PC-9 (cell line): ENCODE measurements around the gene SNX9. TPM values are rescaled to one million over a fixed set of nuclear protein-coding genes. Genes with fewer than 3 reads are reported as not detected.

Experiments
- BruUV-seq: library from RNA; stranded (reverse); fragments of 400-500 nt; replicated peaks from 2 replicates; lab custom pipeline; 2021; lab: Mats Ljungman, UMichigan
- CTCF ChIA-PET: fragments of 300-600 bp; sonication (Branson Sonifier 250); formaldehyde crosslinking; loops from one replicate; lab custom pipeline; 2022; ENCODE audit warnings: antibody characterized with exemption; lab: Charles Lee
- POLR2A ChIA-PET: fragments of 300-600 bp; sonication (Branson Sonifier 250); formaldehyde crosslinking; loops from one replicate; lab custom pipeline; 2022; ENCODE audit warnings: antibody characterized with exemption; ENCODE audit not compliant: unreplicated experiment; lab: Charles Lee
- DNase-seq, 2 experiments: peaks; one replicate each; pipeline versions ENCODE4 v3.0.0 to v3.0.0-alpha.2; 2015 to 2022; ENCODE audit warnings: mixed read lengths in 1 of 2
- H2AFZ ChIP-seq: fragments of 200-600 bp; sonication (generic); 2 replicates; pipeline ENCODE4 v1.8.1; 2017; ENCODE audit warnings: antibody characterized with exemption
- H3F3A ChIP-seq: fragments of 200-600 bp; sonication (generic); 2 replicates; pipeline ENCODE4 v1.8.1; 2017; ENCODE audit warnings: antibody characterized with exemption, mild to moderate bottlenecking, low read depth; ENCODE audit not compliant: insufficient read depth
- H3K27ac ChIP-seq: fragments of 200-600 bp; sonication (generic); 2 replicates; pipeline ENCODE4 v1.6.1; 2016; ENCODE audit warnings: mixed run types
- H3K27me3 ChIP-seq: fragments of 200-600 bp; sonication (generic); 2 replicates; pipeline ENCODE4 v1.6.1; 2016; ENCODE audit warnings: low read depth, mixed run types; ENCODE audit not compliant: insufficient read depth
- H3K36me3 ChIP-seq: fragments of 200-600 bp; sonication (generic); 2 replicates; pipeline ENCODE4 v1.6.1; 2016; ENCODE audit warnings: low read depth, mixed run types
- H3K4me1 ChIP-seq: fragments of 200-600 bp; sonication (generic); replicated peaks from 2 replicates; pipeline ENCODE4 v1.6.1; 2016; ENCODE audit warnings: mixed run types; ENCODE audit not compliant: insufficient read depth
- H3K4me2 ChIP-seq: fragments of 200-600 bp; sonication (generic); 2 replicates; pipeline ENCODE4 v1.6.1; 2017; ENCODE audit warnings: mixed run types
- H3K4me3 ChIP-seq: fragments of 200-600 bp; sonication (generic); 2 replicates; pipeline ENCODE4 v1.6.1; 2016; ENCODE audit warnings: mixed run types
- H3K79me2 ChIP-seq: fragments of 200-600 bp; sonication (generic); 2 replicates; pipeline ENCODE4 v1.6.1; 2017; ENCODE audit warnings: low read depth, mixed run types
- H3K9me2 ChIP-seq: fragments of 200-600 bp; sonication (generic); 2 replicates; pipeline ENCODE4 v1.8.1; 2017; ENCODE audit warnings: mild to moderate bottlenecking; ENCODE audit not compliant: insufficient read depth
- H3K9me3 ChIP-seq: fragments of 200-600 bp; sonication (generic); 2 replicates; pipeline ENCODE4 v1.8.1; 2016; ENCODE audit warnings: low read depth; ENCODE audit not compliant: insufficient read depth
- H4K20me1 ChIP-seq: fragments of 200-600 bp; sonication (generic); 2 replicates; pipeline ENCODE4 v1.8.1; 2017; ENCODE audit not compliant: insufficient read depth
- CTCF ChIP-seq: fragments of 200-600 bp; sonication (generic); conservative IDR thresholded peaks from 2 replicates; pipeline ENCODE4 v1.6.1; 2017; ENCODE audit warnings: mixed run types, antibody characterized with exemption, mild to moderate bottlenecking, moderate library complexity
- EZH2 ChIP-seq: fragments of 200-600 bp; sonication (generic); IDR thresholded peaks from 2 replicates; pipeline ENCODE4 v1.8.0; 2017; ENCODE audit warnings: antibody characterized with exemption, low read depth
- intact Hi-C: fragments of 100-400 bp; cut with micrococcal nuclease; formaldehyde crosslinking; loops from one replicate; pipeline ENCODE4 v1.10.0; 2022; ENCODE audit not compliant: unreplicated experiment
- total RNA-seq: library from RNA; stranded (reverse); gene quantifications from 2 replicates; pipeline ENCODE4 v1.2.3, GENCODE V29; 2021

The SNX9 gene
- total RNA-seq, 1 experiment from 2014 or later, result 25.0 TPM

- no TSS peak for BruUV-seq
- ChIA-PET CTCF (no interaction called here), POLR2A (no interaction called here)
- Histone ChIP-seq H3K4me3 (no peak overlapping the region), H3K27ac (no peak overlapping the region), H3K4me2 (no peak overlapping the region), H3K36me3 (no peaks in the 10 kb centered on the region), H3F3A (peaks cover 15% of the 10 kb centered on the region), H4K20me1 (no peaks in the 10 kb centered on the region), H3K79me2 (no peaks in the 10 kb centered on the region), H3K9me2 (no peaks in the 10 kb centered on the region), H3K4me1 (peaks cover 24% of the 10 kb centered on the region), H2AFZ (no peak overlapping the region), H3K9me3 (no peaks in the 10 kb centered on the region), H3K27me3 (no peaks in the 10 kb centered on the region)
- intact Hi-C loops, result no loop called here
- no peak for DNase-seq
- TF ChIP-seq CTCF, result no peak
- TF ChIP-seq EZH2, result no peak
These were observed 47.7 kb upstream of the SNX9 start for GRCh38 chr6:157775376-157775775.

GRCh38 chr6:157777344-157777743 lies 45.7 kb upstream of the SNX9 start:
- Histone ChIP-seq H4K20me1 (no peaks in the 10 kb centered on the region), H3K4me1 (peaks cover 20% of the 10 kb centered on the region), H3K36me3 (no peaks in the 10 kb centered on the region), H3K27me3 (no peaks in the 10 kb centered on the region), H3K4me2 (no peak overlapping the region), H3F3A (peaks cover 11% of the 10 kb centered on the region; the same call in 1 of the 2 replicates), H3K27ac (no peak overlapping the region), H3K9me2 (no peaks in the 10 kb centered on the region), H3K4me3 (no peak overlapping the region), H2AFZ (no peak overlapping the region), H3K9me3 (no peaks in the 10 kb centered on the region), H3K79me2 (no peaks in the 10 kb centered on the region)
- no TSS peak for BruUV-seq
- POLR2A ChIA-PET, result no interaction called here
- no peak for TF ChIP-seq EZH2
- no peak for TF ChIP-seq CTCF
- CTCF ChIA-PET, result no interaction called here
- intact Hi-C loops, result no loop called here
- DNase-seq, result no peak

GRCh38 chr6:157778719-157779118 lies 44.3 kb upstream of the SNX9 start:
- no peak for TF ChIP-seq EZH2
- TF ChIP-seq CTCF, result no peak
- H3K4me2 ChIP-seq, result no peak overlapping the region
- H3K9me2 ChIP-seq, result no peaks in the 10 kb centered on the region
- POLR2A ChIA-PET, result no interaction called here
- no peaks in the 10 kb centered on the region for H3K79me2 ChIP-seq
- peak in 1 of 2 experiments; percentile 44 for DNase-seq
- peaks cover 20% of the 10 kb centered on the region for H3K4me1 ChIP-seq
- H4K20me1 ChIP-seq, result no peaks in the 10 kb centered on the region
- no TSS peak for BruUV-seq
- H3F3A ChIP-seq, result peaks cover 11% of the 10 kb centered on the region; the same call in 1 of the 2 replicates
- H3K36me3 ChIP-seq, result no peaks in the 10 kb centered on the region
- no peak overlapping the region for H2AFZ ChIP-seq
- H3K27ac ChIP-seq, result no peak overlapping the region
- CTCF ChIA-PET, result no interaction called here
- H3K4me3 ChIP-seq, result no peak overlapping the region
- H3K27me3 ChIP-seq, result no peaks in the 10 kb centered on the region
- intact Hi-C loops, result no loop called here
- no peaks in the 10 kb centered on the region for H3K9me3 ChIP-seq
